OCI-LY7 (cell line): Measurements from ENCODE around the gene LRRC36. TPM values are rescaled to one million over a fixed set of nuclear protein-coding genes. Genes with fewer than 3 reads are reported as not detected.

ENCODE experiments used
- BruUV-seq: library from RNA; stranded (reverse); fragments of 400-500 nt; replicated peaks from 2 replicates; lab custom pipeline; 2021; lab: Mats Ljungman, UMichigan
- CTCF ChIA-PET: fragments of 300-600 bp; sonication (Branson Sonifier 250); formaldehyde crosslinking; loops from one replicate; lab custom pipeline; 2022; ENCODE audit warnings: antibody characterized with exemption; ENCODE audit not compliant: unreplicated experiment; lab: Charles Lee
- POLR2A ChIA-PET: fragments of 300-600 bp; sonication (Branson Sonifier 250); formaldehyde crosslinking; loops from one replicate; lab custom pipeline; 2022; ENCODE audit warnings: antibody characterized with exemption; lab: Charles Lee
- DNase-seq: peaks from one replicate; pipeline ENCODE4 v3.0.0-alpha.2; 2015; ENCODE audit warnings: low spot score
- H2AFZ ChIP-seq: fragments of 200-600 bp; sonication (generic), shearing (Covaris generic); 2 replicates; pipeline ENCODE4 v1.6.1; 2014; ENCODE audit warnings: mild to moderate bottlenecking, antibody characterized with exemption, low read length, moderate library complexity
- H3K27ac ChIP-seq: fragments of 200-600 bp; sonication (generic); 2 replicates; pipeline ENCODE4 v1.5.1; 2014; ENCODE audit warnings: mixed run types, low read depth, mild to moderate bottlenecking, moderate library complexity, low read length, inconsistent platforms; ENCODE audit not compliant: poor library complexity, severe bottlenecking
- H3K36me3 ChIP-seq: fragments of 200-600 bp; sonication (generic); 2 replicates; pipeline ENCODE4 v1.6.1; 2014; ENCODE audit warnings: mild to moderate bottlenecking, antibody characterized with exemption, low read length, moderate library complexity, mixed read lengths; ENCODE audit not compliant: insufficient read depth
- H3K4me1 ChIP-seq: fragments of 200-600 bp; sonication (generic); 2 replicates; pipeline ENCODE4 v1.5.1; 2014; ENCODE audit warnings: mild to moderate bottlenecking, low read length; ENCODE audit not compliant: insufficient read depth, poor library complexity, severe bottlenecking
- H3K4me2 ChIP-seq: fragments of 200-600 bp; sonication (generic); 2 replicates; pipeline ENCODE4 v1.6.1; 2014; ENCODE audit warnings: mild to moderate bottlenecking, low read length
- H3K4me3 ChIP-seq: fragments of 200-600 bp; sonication (generic); 2 replicates; pipeline ENCODE4 v1.5.1; 2014; ENCODE audit warnings: mild to moderate bottlenecking, low read depth, low read length; ENCODE audit not compliant: poor library complexity, severe bottlenecking
- H3K79me2 ChIP-seq: fragments of 200-600 bp; sonication (generic); 2 replicates; pipeline ENCODE4 v1.6.1; 2016; ENCODE audit warnings: low read depth, mild to moderate bottlenecking, low read length, moderate library complexity, mixed read lengths; ENCODE audit not compliant: insufficient read depth
- H3K9me2 ChIP-seq: fragments of 200-600 bp; sonication (generic); 2 replicates; pipeline ENCODE4 v1.6.1; 2016; ENCODE audit warnings: mild to moderate bottlenecking, low read length, mixed read lengths; ENCODE audit not compliant: insufficient read depth
- H3K9me3 ChIP-seq: fragments of 200-600 bp; sonication (generic); 2 replicates; pipeline ENCODE4 v1.6.1; 2014; ENCODE audit warnings: mild to moderate bottlenecking, mixed run types, low read length, mixed read lengths
- H4K20me1 ChIP-seq: fragments of 200-600 bp; sonication (generic); 2 replicates; pipeline ENCODE4 v1.6.1; 2014; ENCODE audit warnings: mild to moderate bottlenecking, antibody characterized with exemption, low read length, moderate library complexity, mixed read lengths; ENCODE audit not compliant: insufficient read depth
- CTCF ChIP-seq: fragments of 200-600 bp; sonication (generic); conservative IDR thresholded peaks from 2 replicates; pipeline ENCODE4 v1.5.1; 2014; ENCODE audit warnings: mild to moderate bottlenecking, antibody characterized with exemption, low read length, moderate library complexity, mixed read lengths
- EZH2phosphoT487 ChIP-seq: fragments of 200-600 bp; sonication (generic); IDR thresholded peaks from 2 replicates; pipeline ENCODE4 v1.6.1; 2018; ENCODE audit warnings: low read depth, borderline replicate concordance, mild to moderate bottlenecking, mixed run types, antibody characterized with exemption, low read length, moderate library complexity, mixed read lengths
- intact Hi-C: fragments of 100-400 bp; cut with micrococcal nuclease; formaldehyde crosslinking; loops from one replicate; pipeline ENCODE4 v1.10.0; 2022; ENCODE audit not compliant: unreplicated experiment
- small RNA-seq: library from RNA; depleted of rRNA; stranded (forward); fragments of <200 nt; gene quantifications from one replicate; pipeline ENCODE3, GENCODE V24; 2014
- total RNA-seq, 2 experiments: library from RNA; depleted of rRNA in 1 of 2; stranded (reverse); fragments of >200 nt in 1 of 2; shearing (Covaris generic) in 1 of 2; gene quantifications; 2 replicates each; pipeline ENCODE4 v1.2.3, GENCODE V29; 2014 to 2022

Gene LRRC36
- total RNA-seq, 2 experiments from 2014 or later: not detected

GRCh38 chr16:67432506-67432890 lies 105.9 kb downstream of the LRRC36 start:
- Histone ChIP-seq H3K9me2 (no peaks in the 10 kb centered on the region), H3K27ac (no peak overlapping the region), H3K4me2 (no peak overlapping the region), H3K4me1 (no peaks in the 10 kb centered on the region), H4K20me1 (no peaks in the 10 kb centered on the region), H3K9me3 (no peaks in the 10 kb centered on the region), H3K36me3 (no peaks in the 10 kb centered on the region), H3K4me3 (no peak overlapping the region), H2AFZ (no peak overlapping the region), H3K79me2 (no peaks in the 10 kb centered on the region)
- intact Hi-C loops: no loop called here
- no peak for DNase-seq
- POLR2A ChIA-PET: no interaction called here
- no TSS peak for BruUV-seq
- CTCF ChIA-PET: no interaction called here
- TF ChIP-seq CTCF: no peak
- TF ChIP-seq EZH2phosphoT487: no peak

GRCh38 chr16:67433131-67433719 lies 106.6 kb downstream of the LRRC36 start:
- no peak overlapping the region for H3K27ac ChIP-seq
- H3K9me3 ChIP-seq: no peaks in the 10 kb centered on the region
- ChIA-PET CTCF (interaction anchor here (0.6 kb wide), 2 partner anchors 60 to 1748 kb away, joined by 3 to 8 read pairs; no protein-coding TSS in a partner anchor), POLR2A (no interaction called here)
- no TSS peak for BruUV-seq
- no peaks in the 10 kb centered on the region for H4K20me1 ChIP-seq
- TF ChIP-seq EZH2phosphoT487: no peak
- TF ChIP-seq CTCF: no peak
- peaks cover 6% of the 10 kb centered on the region; the same call in 1 of the 2 replicates for H3K36me3 ChIP-seq
- no peaks in the 10 kb centered on the region for H3K79me2 ChIP-seq
- H2AFZ ChIP-seq: no peak overlapping the region
- H3K4me3 ChIP-seq: no peak overlapping the region
- no peak for DNase-seq
- no peak overlapping the region for H3K4me2 ChIP-seq
- H3K9me2 ChIP-seq: no peaks in the 10 kb centered on the region
- intact Hi-C loops: no loop called here
- no peaks in the 10 kb centered on the region for H3K4me1 ChIP-seq

Small RNA genes lying within 50 kb of the gene (small RNA-seq; reads per million reads assigned to genes)
- not detected for gene RNU1-123P

Other genes starting within 250 kb of the LRRC36 start
- gene PHAF1, start 216.9 kb upstream of the LRRC36 start, total RNA-seq (2014; rRNA removed; shearing (Covaris generic)): 12.6 and 16.8 TPM in 2 replicates
- gene PHAF1, start 216.9 kb upstream of the LRRC36 start, total RNA-seq (2022): 11.8 and 13.9 TPM in 2 replicates
- gene B3GNT9, start 175.8 kb upstream of the LRRC36 start, total RNA-seq (2014; rRNA removed; shearing (Covaris generic)): 1.1 and 2.7 TPM in 2 replicates
- 2.7 TPM in 2 replicates for gene B3GNT9, start 175.8 kb upstream of the LRRC36 start, total RNA-seq (2022)
- 11.3 and 11.6 TPM in 2 replicates for gene TRADD, start 166.9 kb upstream of the LRRC36 start, total RNA-seq (2014; rRNA removed; shearing (Covaris generic))
- 15.4 and 16.7 TPM in 2 replicates for gene TRADD, start 166.9 kb upstream of the LRRC36 start, total RNA-seq (2022)
- 5.8 and 7.3 TPM in 2 replicates for gene FBXL8, start 166.9 kb upstream of the LRRC36 start, total RNA-seq (2014; rRNA removed; shearing (Covaris generic))
- gene FBXL8, start 166.9 kb upstream of the LRRC36 start, total RNA-seq (2022): 10.4 and 12.2 TPM in 2 replicates
- 8.1 and 12.8 TPM in 2 replicates for gene HSF4, start 162.1 kb upstream of the LRRC36 start, total RNA-seq (2014; rRNA removed; shearing (Covaris generic))
- gene HSF4, start 162.1 kb upstream of the LRRC36 start, total RNA-seq (2022): 16.2 and 17.0 TPM in 2 replicates
- gene NOL3, start 156.3 kb upstream of the LRRC36 start, total RNA-seq (2014; rRNA removed; shearing (Covaris generic)): 1.1 and 2.2 TPM in 2 replicates
- 4.1 and 4.4 TPM in 2 replicates for gene NOL3, start 156.3 kb upstream of the LRRC36 start, total RNA-seq (2022)
- gene MATCAP1, start 142.9 kb upstream of the LRRC36 start, total RNA-seq (2014; rRNA removed; shearing (Covaris generic)): 18.0 and 22.9 TPM in 2 replicates
- gene MATCAP1, start 142.9 kb upstream of the LRRC36 start, total RNA-seq (2022): 39.6 and 42.3 TPM in 2 replicates
- not detected in 2 replicates for gene EXOC3L1, start 136.7 kb upstream of the LRRC36 start, total RNA-seq (2014; rRNA removed; shearing (Covaris generic))
- gene EXOC3L1, start 136.7 kb upstream of the LRRC36 start, total RNA-seq (2022): not detected in 2 replicates
- 139 and 157 TPM in 2 replicates for gene E2F4, start 134.7 kb upstream of the LRRC36 start, total RNA-seq (2014; rRNA removed; shearing (Covaris generic))
- 108 and 124 TPM in 2 replicates for gene E2F4, start 134.7 kb upstream of the LRRC36 start, total RNA-seq (2022)
- 7.7 and 7.8 TPM in 2 replicates for gene ELMO3, start 127.7 kb upstream of the LRRC36 start, total RNA-seq (2014; rRNA removed; shearing (Covaris generic))
- gene ELMO3, start 127.7 kb upstream of the LRRC36 start, total RNA-seq (2022): 7.6 and 9.0 TPM in 2 replicates
- 19.9 and 36.7 TPM in 2 replicates for gene TMEM208, start 99.7 kb upstream of the LRRC36 start, total RNA-seq (2014; rRNA removed; shearing (Covaris generic))
- 22.5 and 26.4 TPM in 2 replicates for gene TMEM208, start 99.7 kb upstream of the LRRC36 start, total RNA-seq (2022)
- gene FHOD1, start 79.3 kb upstream of the LRRC36 start, total RNA-seq (2014; rRNA removed; shearing (Covaris generic)): 16.0 and 16.5 TPM in 2 replicates
- gene FHOD1, start 79.3 kb upstream of the LRRC36 start, total RNA-seq (2022): 44.1 and 55.0 TPM in 2 replicates
- gene SLC9A5, start 77.8 kb upstream of the LRRC36 start, total RNA-seq (2014; rRNA removed; shearing (Covaris generic)): 0.36 and 2.7 TPM in 2 replicates
- 3.6 and 4.2 TPM in 2 replicates for gene SLC9A5, start 77.8 kb upstream of the LRRC36 start, total RNA-seq (2022)
- gene PLEKHG4, start 47.3 kb upstream of the LRRC36 start, total RNA-seq (2014; rRNA removed; shearing (Covaris generic)): not detected in 2 replicates
- gene PLEKHG4, start 47.3 kb upstream of the LRRC36 start, total RNA-seq (2022): 0.51 and 1.3 TPM in 2 replicates
- not detected in 2 replicates for gene KCTD19, start 74 bp upstream of the LRRC36 start, total RNA-seq (2014; rRNA removed; shearing (Covaris generic))
- gene KCTD19, start 74 bp upstream of the LRRC36 start, total RNA-seq (2022): 0.17 and 1.4 TPM in 2 replicates
- not detected in 2 replicates for gene TPPP3, start 66.7 kb downstream of the LRRC36 start, total RNA-seq (2014; rRNA removed; shearing (Covaris generic))
- gene TPPP3, start 66.7 kb downstream of the LRRC36 start, total RNA-seq (2022): not detected in 2 replicates
- gene ZDHHC1, start 89.7 kb downstream of the LRRC36 start, total RNA-seq (2014; rRNA removed; shearing (Covaris generic)): not detected in 2 replicates
- gene ZDHHC1, start 89.7 kb downstream of the LRRC36 start, total RNA-seq (2022): not detected in 2 replicates
- not detected in 2 replicates for gene HSD11B2, start 104.3 kb downstream of the LRRC36 start, total RNA-seq (2014; rRNA removed; shearing (Covaris generic))
- gene HSD11B2, start 104.3 kb downstream of the LRRC36 start, total RNA-seq (2022): not detected in 2 replicates
- gene ATP6V0D1, start 154.3 kb downstream of the LRRC36 start, total RNA-seq (2014; rRNA removed; shearing (Covaris generic)): 13.5 and 24.4 TPM in 2 replicates
- 34.0 and 38.0 TPM in 2 replicates for gene ATP6V0D1, start 154.3 kb downstream of the LRRC36 start, total RNA-seq (2022)
- not detected in 2 replicates for gene AGRP, start 156.7 kb downstream of the LRRC36 start, total RNA-seq (2014; rRNA removed; shearing (Covaris generic))
- 0.52 TPM in 1 of 2 replicates, not detected in the other for gene AGRP, start 156.7 kb downstream of the LRRC36 start, total RNA-seq (2022)
- gene RIPOR1, start 202.0 kb downstream of the LRRC36 start, total RNA-seq (2014; rRNA removed; shearing (Covaris generic)): 8.9 and 9.7 TPM in 2 replicates
- gene RIPOR1, start 202.0 kb downstream of the LRRC36 start, total RNA-seq (2022): 26.4 and 40.2 TPM in 2 replicates
- 70.6 and 72.1 TPM in 2 replicates for gene CTCF, start 235.7 kb downstream of the LRRC36 start, total RNA-seq (2014; rRNA removed; shearing (Covaris generic))
- gene CTCF, start 235.7 kb downstream of the LRRC36 start, total RNA-seq (2022): 83.5 and 93.3 TPM in 2 replicates